HCT116 (cell line): Measurements from ENCODE around the gene GNAT1. TPM values are rescaled to one million over a fixed set of nuclear protein-coding genes. Genes with fewer than 3 reads are reported as not detected.

ENCODE experiments used
- ATAC-seq: fragments of 200-7000 bp; cut with Tn5 transposase; 2 replicates; pipeline ENCODE4 v1.9.1; 2020; ENCODE audit warnings: mild to moderate bottlenecking, moderate library complexity
- BruUV-seq: library from RNA; stranded (reverse); fragments of 400-500 nt; replicated peaks from 2 replicates; lab custom pipeline; 2021; lab: Mats Ljungman, UMichigan
- CTCF ChIA-PET: fragments of 300-600 bp; sonication (Branson Sonifier 250); formaldehyde crosslinking; loops from one replicate; lab custom pipeline; 2021; ENCODE audit warnings: antibody characterized with exemption; lab: Charles Lee
- POLR2A ChIA-PET: fragments of 300-600, 350-600 bp; sonication (Branson Sonifier 250); formaldehyde crosslinking; loops from one replicate; lab custom pipeline; 2021; ENCODE audit warnings: antibody characterized with exemption; lab: Charles Lee
- RAD21 ChIA-PET, 2 experiments: fragments of 300-600 bp; sonication (Branson Sonifier 250); formaldehyde crosslinking; loops; one replicate each; lab custom pipeline; 2023; ENCODE audit warnings: low total read pairs in 2 of 2; ENCODE audit not compliant: uncharacterized antibody in 2 of 2, unreplicated experiment in 2 of 2, low non-redundant PET in 1 of 2; lab: Charles Lee
- DNase-seq: peaks from one replicate; pipeline ENCODE4 v3.0.0-alpha.2; 2010; ENCODE audit warnings: low read depth, low spot score
- H2AFZ ChIP-seq: fragments of 200-600 bp; shearing (Covaris generic), sonication (generic); 2 replicates; pipeline ENCODE4 v1.6.1; 2017; ENCODE audit warnings: low read depth, mixed run types, mixed read lengths, antibody characterized with exemption, low read length; ENCODE audit not compliant: poor library complexity, severe bottlenecking
- H3K27ac ChIP-seq: 2 replicates; pipeline ENCODE4 v1.5.1; 2012; ENCODE audit warnings: low read depth, low read length
- H3K27me3 ChIP-seq: fragments of 200-600 bp; sonication (generic); 2 replicates; pipeline ENCODE4 v1.6.1; 2016; ENCODE audit warnings: mixed run types, low read length, mixed read lengths; ENCODE audit not compliant: insufficient read depth
- H3K36me3 ChIP-seq, 2 experiments: fragments of 200-500 bp in 1 of 2; fragments of 200-600 bp in 1 of 2; sonication (Bioruptor generic) in 1 of 2; sonication (generic) in 1 of 2; 2 replicates each; pipeline versions ENCODE4 v1.5.1 to v1.6.1; 2014 to 2016; ENCODE audit warnings: low read length in 2 of 2, inconsistent platforms in 1 of 2, mixed read lengths in 1 of 2, mixed run types in 1 of 2; ENCODE audit not compliant: insufficient read depth in 2 of 2, control insufficient read depth in 1 of 2
- H3K4me1 ChIP-seq, 2 experiments: fragments of 200-600 bp in 1 of 2; sonication (generic) in 1 of 2; 2 replicates each; pipeline versions ENCODE4 v1.5.1 to v1.6.1; 2012 to 2017; ENCODE audit warnings: low read length in 2 of 2, inconsistent platforms in 1 of 2, mild to moderate bottlenecking in 1 of 2, mixed read lengths in 1 of 2, mixed run types in 1 of 2, moderate library complexity in 1 of 2; ENCODE audit not compliant: insufficient read depth in 2 of 2, control insufficient read depth in 1 of 2
- H3K4me2 ChIP-seq: fragments of 200-600 bp; sonication (generic); 2 replicates; pipeline ENCODE4 v1.6.1; 2017; ENCODE audit warnings: mixed run types, low read length, mixed read lengths
- H3K4me3 ChIP-seq, 2 experiments: fragments of 200-600 bp in 1 of 2; sonication (generic) in 1 of 2; replicated peaks in 1 of 2; 2 replicates each; pipeline ENCODE4 v1.5.1; 2011 to 2016; ENCODE audit warnings: low read length in 2 of 2, control low read depth in 1 of 2, low read depth in 1 of 2, mild to moderate bottlenecking in 1 of 2, mixed read lengths in 1 of 2, mixed run types in 1 of 2
- H3K79me2 ChIP-seq: fragments of 200-600 bp; sonication (generic); 2 replicates; pipeline ENCODE4 v1.6.1; 2017; ENCODE audit warnings: mild to moderate bottlenecking, mixed run types, low read length, moderate library complexity, mixed read lengths; ENCODE audit not compliant: insufficient read depth
- H3K9ac ChIP-seq: fragments of 200-600 bp; sonication (generic); 2 replicates; pipeline ENCODE4 v1.6.1; 2016; ENCODE audit warnings: low read length, mixed read lengths
- H3K9me2 ChIP-seq: fragments of 200-600 bp; sonication (generic), shearing (Covaris generic); 2 replicates; pipeline ENCODE4 v1.6.1; 2017; ENCODE audit warnings: mixed run types, mild to moderate bottlenecking, moderate library complexity; ENCODE audit not compliant: insufficient read depth
- H3K9me3 ChIP-seq, 2 experiments: fragments of 200-500 bp in 1 of 2; fragments of 200-600 bp in 1 of 2; sonication (Bioruptor generic) in 1 of 2; sonication (generic) in 1 of 2; 2 replicates each; pipeline ENCODE4 v1.6.1; 2014 to 2017; ENCODE audit warnings: low read length in 2 of 2, mixed read lengths in 2 of 2, inconsistent platforms in 1 of 2, low read depth in 1 of 2, mild to moderate bottlenecking in 1 of 2, mixed run types in 1 of 2, moderate library complexity in 1 of 2; ENCODE audit not compliant: control insufficient read depth in 1 of 2, insufficient read depth in 1 of 2
- H4K20me1 ChIP-seq: fragments of 200-600 bp; sonication (generic), shearing (Covaris generic); 2 replicates; pipeline ENCODE4 v1.6.1; 2017; ENCODE audit warnings: mixed run types, mild to moderate bottlenecking, moderate library complexity; ENCODE audit not compliant: insufficient read depth
- JUND ChIP-seq: IDR thresholded peaks from 2 replicates; pipeline ENCODE4 v1.6.1; 2012
- POLR2A ChIP-seq: IDR thresholded peaks from 2 replicates; pipeline ENCODE4 v1.7.0; 2011; ENCODE audit warnings: borderline replicate concordance; ENCODE audit not compliant: insufficient read depth, insufficient read length; ENCODE audit errors: extremely low read depth
- RAD21 ChIP-seq: IDR thresholded peaks from 2 replicates; pipeline ENCODE4 v1.6.1; 2012; ENCODE audit warnings: low read depth, mild to moderate bottlenecking
- REST ChIP-seq: IDR thresholded peaks from 2 replicates; pipeline ENCODE4 v1.6.1; 2012; ENCODE audit warnings: low read depth
- SP1 ChIP-seq: IDR thresholded peaks from 2 replicates; pipeline ENCODE4 v1.6.1; 2012; ENCODE audit warnings: low read depth
- SRF ChIP-seq: IDR thresholded peaks from 2 replicates; pipeline ENCODE4 v1.6.1; 2012; ENCODE audit warnings: low read depth
- TCF7L2 ChIP-seq: IDR thresholded peaks from 2 replicates; pipeline ENCODE4 v1.7.0; 2011; ENCODE audit warnings: borderline replicate concordance, inconsistent platforms; ENCODE audit not compliant: insufficient read depth, insufficient read length; ENCODE audit errors: extremely low read depth
- intact Hi-C: fragments of 100-400 bp; cut with micrococcal nuclease; formaldehyde crosslinking; loops from 2 replicates; pipeline ENCODE4 v1.10.0; 2022
- total RNA-seq: library from RNA; stranded (reverse); gene quantifications from one replicate; pipeline ENCODE4 v1.2.1, GENCODE V29; 2021; ENCODE audit not compliant: unreplicated experiment

Gene GNAT1
- total RNA-seq, 1 experiment from 2014 or later: not detected

GRCh38 chr3:50237133-50237651, 45.8 kb downstream of the GNAT1 start:
- Histone ChIP-seq H4K20me1 (0 out of 2 replicates have a peak, but pooled peaks cover 4% of the 10 kb centered on the region), H3K79me2 (peaks cover 59% of the 10 kb centered on the region), H3K9ac (peak overlapping the region; percentile 79), H3K36me3 (peaks cover 0 to 5% of the 10 kb centered on the region in 2 experiments; a peak in 1 of 4 replicates), H3K4me2 (peak overlapping the region; percentile 86), H3K4me1 (peaks cover 43 to 55% of the 10 kb centered on the region in 2 experiments), H3K27me3 (no peaks in the 10 kb centered on the region), H3K9me2 (no peaks in the 10 kb centered on the region), H3K4me3 (peak overlapping the region; percentile 80 to 89), H2AFZ (no peak overlapping the region), H3K27ac (peak overlapping the region; percentile 81), H3K9me3 (no peaks in the 10 kb centered on the region)
- intact Hi-C loops: no loop called here
- no peak for DNase-seq
- BruUV-seq: TSS peak; percentile 43
- TF ChIP-seq SP1 (no peak), SRF (no peak), RAD21 (no peak), REST (no peak), JUND (no peak), POLR2A (no peak), TCF7L2 (no peak)
- ChIA-PET CTCF (interaction anchor here (2.9 kb wide), 1 partner anchor 9 kb away, joined by 26 read pairs; no protein-coding TSS in a partner anchor), RAD21 (no interaction called here), POLR2A (interaction anchor here (3.5 kb wide), 1 partner anchor 10 kb away, joined by 34 read pairs; no protein-coding TSS in a partner anchor)
- no peak for ATAC-seq
